OCI-LY3 (cell line): ENCODE measurements around the gene SLC25A21.

ENCODE experiments used
- CTCF ChIP-seq: fragments of 200-600, 300-600 bp; sonication (generic); IDR thresholded peaks from 2 replicates; pipeline ENCODE4 v1.5.1; 2014; ENCODE audit warnings: antibody characterized with exemption, low read length, low read depth
- EZH2phosphoT487 ChIP-seq: fragments of 200-600 bp; shearing (Covaris generic); IDR thresholded peaks from 2 replicates; pipeline ENCODE4 v1.6.1; 2018; ENCODE audit warnings: antibody characterized with exemption, mixed run types, low read depth

GRCh38 chr14:36880276-36880675 lies 292.1 kb downstream of the SLC25A21 start:
- TF ChIP-seq CTCF (no peak), EZH2phosphoT487 (no peak)
